ENCODE results near the gene RNF126. TPM values are rescaled to one million over a fixed set of nuclear protein-coding genes. Genes with fewer than 3 reads are reported as not detected.
A peak's percentile ranks its signal among the peaks of the same experiment; 100 is the strongest.
"Not testable (repeated sequence)": the region's sequence is repeated elsewhere in the genome, so short reads cannot be mapped to it uniquely, and the experiment has no call there.

RNF126 gene
- total RNA-seq, 1 donor from 2014 or later, result 39.0 TPM

GRCh38 chr19:674282-675151 lies 11.5 kb upstream of the RNF126 start:
- Histone ChIP-seq H3K27ac (peak overlapping the region in 1 of 2 donors; percentile 97), H3K9me3 (no peaks in the 10 kb centered on the region), H3K4me3 (no peak overlapping the region), H3K27me3 (no peaks in the 10 kb centered on the region), H3K4me1 (peaks cover 9 to 21% of the 10 kb centered on the region in 2 donors), H3K36me3 (no peaks in the 10 kb centered on the region)
- TF ChIP-seq, protein P1, sequence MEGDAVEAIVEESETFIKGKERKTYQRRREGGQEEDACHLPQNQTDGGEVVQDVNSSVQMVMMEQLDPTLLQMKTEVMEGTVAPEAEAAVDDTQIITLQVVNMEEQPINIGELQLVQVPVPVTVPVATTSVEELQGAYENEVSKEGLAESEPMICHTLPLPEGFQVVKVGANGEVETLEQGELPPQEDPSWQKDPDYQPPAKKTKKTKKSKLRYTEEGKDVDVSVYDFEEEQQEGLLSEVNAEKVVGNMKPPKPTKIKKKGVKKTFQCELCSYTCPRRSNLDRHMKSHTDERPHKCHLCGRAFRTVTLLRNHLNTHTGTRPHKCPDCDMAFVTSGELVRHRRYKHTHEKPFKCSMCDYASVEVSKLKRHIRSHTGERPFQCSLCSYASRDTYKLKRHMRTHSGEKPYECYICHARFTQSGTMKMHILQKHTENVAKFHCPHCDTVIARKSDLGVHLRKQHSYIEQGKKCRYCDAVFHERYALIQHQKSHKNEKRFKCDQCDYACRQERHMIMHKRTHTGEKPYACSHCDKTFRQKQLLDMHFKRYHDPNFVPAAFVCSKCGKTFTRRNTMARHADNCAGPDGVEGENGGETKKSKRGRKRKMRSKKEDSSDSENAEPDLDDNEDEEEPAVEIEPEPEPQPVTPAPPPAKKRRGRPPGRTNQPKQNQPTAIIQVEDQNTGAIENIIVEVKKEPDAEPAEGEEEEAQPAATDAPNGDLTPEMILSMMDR (IDR thresholded peaks at IDR 0.05), result no peak
- DNase-seq (ENCODE audit: low spot score in 2 of 2), result no peak
- intact Hi-C loops (cut with DNase I), result loop anchor here (10.0 kb wide), 1 partner anchor 310 kb away; the partner anchor contains the start of gene WDR18

GRCh38 chr19:670609-671075 lies 7.6 kb upstream of the RNF126 start:
- H3K4me3 ChIP-seq, result no peak overlapping the region
- intact Hi-C loops (cut with DNase I), result loop anchor here (10.0 kb wide), 1 partner anchor 314 kb away; the partner anchor contains the start of gene WDR18
- TF ChIP-seq, protein P1 (IDR thresholded peaks at IDR 0.05), result no peak

DNA sequence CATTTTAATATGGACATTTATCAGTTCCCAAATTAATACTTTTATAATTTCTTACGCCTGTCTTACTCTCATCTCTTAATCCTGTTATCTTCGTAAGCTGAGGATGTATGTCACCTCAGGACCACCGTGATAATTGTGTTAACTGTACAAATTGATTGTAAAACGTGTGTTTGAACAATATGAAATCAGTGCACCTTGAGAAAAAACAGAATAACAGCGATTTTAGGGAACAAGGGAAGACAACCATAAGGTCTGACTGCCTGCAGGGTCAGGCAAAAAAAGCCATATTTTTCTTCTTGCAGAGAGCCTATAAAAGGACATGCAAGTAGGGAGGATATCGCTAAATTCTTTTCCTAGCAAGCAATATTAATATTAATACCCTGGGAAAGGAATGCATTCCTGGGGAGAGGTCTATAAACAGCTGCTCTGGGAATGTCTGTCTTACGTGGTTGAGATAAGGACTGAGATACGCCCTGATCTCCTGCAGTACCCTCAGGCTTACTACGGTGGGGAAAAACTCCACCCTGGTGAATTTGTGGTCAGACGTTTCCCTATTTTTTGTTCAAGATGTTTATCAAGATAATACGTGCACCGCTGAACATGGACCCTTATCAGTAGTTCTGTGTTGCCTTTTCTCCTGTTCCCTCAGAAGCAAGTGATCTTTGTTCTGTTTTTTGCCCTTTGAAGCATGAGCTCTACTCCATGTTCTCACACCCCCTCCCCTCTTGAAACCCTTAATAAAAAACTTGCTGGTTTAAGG lies 5.8 kb upstream of the RNF126 start:
- intact Hi-C loops (cut with DNase I); H3K4me3 ChIP-seq; H3K27me3 ChIP-seq; H3K36me3 ChIP-seq; H3K4me1 ChIP-seq; H3K9me3 ChIP-seq; H3K27ac ChIP-seq; DNase-seq (ENCODE audit: low spot score in 2 of 2): not testable (repeated sequence)

More at GRCh38 chr19:670609-671075, 7.6 kb upstream of the RNF126 start:
- H3K27me3 ChIP-seq, result no peaks in the 10 kb centered on the region
- H3K36me3 ChIP-seq, result no peaks in the 10 kb centered on the region
- no peak for DNase-seq (ENCODE audit: low spot score in 2 of 2)
- H3K9me3 ChIP-seq, result no peaks in the 10 kb centered on the region
- H3K4me1 ChIP-seq, result peaks cover 0 to 2% of the 10 kb centered on the region in 2 donors
- H3K27ac ChIP-seq, result no peak overlapping the region

DNA sequence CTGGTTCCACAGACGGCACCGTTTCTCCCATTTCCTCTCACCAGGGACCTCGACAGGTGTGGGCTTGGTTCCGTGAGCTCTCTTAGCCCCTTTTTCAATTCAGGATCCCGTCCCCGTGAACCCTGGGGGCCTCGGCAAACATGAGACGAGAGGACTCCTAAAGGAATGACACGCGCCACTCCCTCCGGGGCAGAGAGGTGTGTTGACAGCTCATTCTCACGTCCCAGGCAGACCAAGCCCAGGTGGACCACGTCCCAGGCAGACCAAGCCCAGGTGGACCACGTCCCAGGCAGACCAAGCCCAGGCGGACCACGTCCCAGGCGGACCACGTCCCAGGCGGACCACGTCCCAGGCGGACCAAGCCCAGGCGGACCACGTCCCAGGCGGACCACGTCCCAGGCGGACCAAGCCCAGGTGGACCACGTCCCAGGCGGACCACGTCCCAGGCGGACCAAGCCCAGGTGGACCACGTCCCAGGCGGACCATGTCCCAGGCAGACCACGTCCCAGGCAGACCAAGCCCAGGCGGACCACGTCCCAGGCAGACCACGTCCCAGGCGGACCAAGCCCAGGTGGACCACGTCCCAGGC lies 4.1 kb upstream of the RNF126 start:
- H3K27ac ChIP-seq; DNase-seq (ENCODE audit: low spot score in 2 of 2); H3K27me3 ChIP-seq; H3K9me3 ChIP-seq; H3K4me3 ChIP-seq; H3K36me3 ChIP-seq; intact Hi-C loops (cut with DNase I): not testable (repeated sequence)
- peaks cover 5 to 15% of the 10 kb centered on the region in 2 donors for H3K4me1 ChIP-seq

DNA sequence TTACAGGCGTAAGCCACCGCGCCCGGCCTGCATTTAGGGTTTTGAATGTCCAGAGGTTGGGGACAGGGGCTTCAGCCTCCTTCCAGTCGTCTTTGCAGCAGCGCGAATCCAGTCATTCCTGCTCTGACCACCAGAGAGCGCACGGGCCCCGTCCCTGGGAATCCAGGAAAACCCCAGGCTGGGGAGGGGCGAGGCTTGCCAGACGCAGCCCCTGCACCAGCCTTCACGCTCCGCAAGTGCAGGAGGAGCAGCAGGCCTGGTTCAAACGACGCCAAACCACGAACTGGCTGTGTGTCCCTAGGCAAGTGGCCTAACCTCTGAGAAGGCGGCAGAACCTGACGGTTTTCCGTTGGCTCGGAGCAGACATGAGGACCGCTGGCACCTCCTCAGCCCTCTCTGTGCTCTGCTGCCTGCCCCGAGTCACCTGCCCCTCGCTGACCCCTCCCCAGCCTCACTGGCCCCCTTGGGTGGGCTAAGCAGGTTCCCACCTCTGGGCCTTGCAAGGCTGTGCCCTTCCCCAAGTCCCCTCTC lies 2.0 kb upstream of the RNF126 start:
- Histone ChIP-seq H3K27ac (no peak overlapping the region), H3K4me1 (peaks cover 16 to 35% of the 10 kb centered on the region in 2 donors), H3K27me3 (no peaks in the 10 kb centered on the region), H3K36me3 (no peaks in the 10 kb centered on the region), H3K4me3 (peak overlapping the region in 1 of 2 donors; percentile 41), H3K9me3 (no peaks in the 10 kb centered on the region)
- peak in 1 of 2 donors; percentile 87 for DNase-seq (ENCODE audit: low spot score in 2 of 2)
- intact Hi-C loops (cut with DNase I), result loop anchor here (1.0 to 2.0 kb wide), 2 partner anchors 69 to 256 kb away; no protein-coding TSS in a partner anchor
- TF ChIP-seq, protein P1 (IDR thresholded peaks at IDR 0.05), result peak; percentile 94 to 99 (median 97)

GRCh38 chr19:663682-664117 lies 686 bp upstream of the RNF126 start:
- peak overlapping the region; percentile 88 to 99 for H3K4me3 ChIP-seq
- H3K9me3 ChIP-seq, result no peaks in the 10 kb centered on the region
- no peak for DNase-seq (ENCODE audit: low spot score in 2 of 2)
- intact Hi-C loops (cut with DNase I), result loop anchor here (1.0 to 2.0 kb wide), 5 partner anchors 14 to 257 kb away; partner anchors contain the start of genes FGF22, POLRMT and PTBP1
- H3K4me1 ChIP-seq, result peaks cover 16 to 36% of the 10 kb centered on the region in 2 donors
- H3K27me3 ChIP-seq, result no peaks in the 10 kb centered on the region
- TF ChIP-seq, protein P1 (IDR thresholded peaks at IDR 0.05), result no peak
- peak overlapping the region; percentile 91 to 92 for H3K27ac ChIP-seq
- no peaks in the 10 kb centered on the region for H3K36me3 ChIP-seq

Data from ascending aorta (tissue), 2 donors.